ENCODE data around the gene SETD4.

SETD4 gene

GRCh38 chr21:36003776-36004175, 56.5 kb downstream of the SETD4 start:
- DNase-seq, result no peak

GRCh38 chr21:35996217-35996616, 64.1 kb downstream of the SETD4 start:
- no peak for DNase-seq

GRCh38 chr21:35995522-35996088, 64.7 kb downstream of the SETD4 start:
- no peak for DNase-seq

GRCh38 chr21:35994613-35995012, 65.7 kb downstream of the SETD4 start:
- DNase-seq, result no peak

GRCh38 chr21:35993875-35994490, 66.3 kb downstream of the SETD4 start:
- DNase-seq, result no peak

GRCh38 chr21:35991131-35991530, 69.2 kb downstream of the SETD4 start:
- DNase-seq, result no peak

- no peak for DNase-seq
Observed at GRCh38 chr21:35990609-35991008, 69.7 kb downstream of the SETD4 start.

- DNase-seq, result no peak
Observed at GRCh38 chr21:35989138-35989735, 71.1 kb downstream of the SETD4 start.

GRCh38 chr21:35988416-35989137, 71.7 kb downstream of the SETD4 start:
- no peak for DNase-seq

- DNase-seq, result no peak
Observed at GRCh38 chr21:35987475-35987874, 72.9 kb downstream of the SETD4 start.

- no peak for DNase-seq
Observed at GRCh38 chr21:35984654-35985361, 75.5 kb downstream of the SETD4 start.
